SK-N-SH (cell line): ENCODE data around the gene STOML1. TPM values are rescaled to one million over a fixed set of nuclear protein-coding genes. Genes with fewer than 3 reads are reported as not detected.
A peak's percentile ranks its signal among the peaks of the same experiment; 100 is the strongest.

Source experiments
- CTCF ChIA-PET: fragments of 300-600, 350-600 bp; formaldehyde crosslinking; extraction: SDS; loops from one replicate; lab custom pipeline; 2021; lab: Yijun Ruan, JAX
- POLR2A ChIA-PET: fragments of 350-600 bp; sonication (Branson Sonifier 250); formaldehyde crosslinking; extraction: SDS; loops from one replicate; lab custom pipeline; 2020; ENCODE audit warnings: antibody characterized with exemption, inconsistent platforms; lab: Yijun Ruan, JAX
- DNase-seq: peaks from one replicate; pipeline ENCODE4 v3.0.0; 2012
- H2AFZ ChIP-seq: fragments of 200-600 bp; sonication (generic); 2 replicates; pipeline ENCODE4 v1.8.1; 2016; ENCODE audit warnings: antibody characterized with exemption, mild to moderate bottlenecking, low read depth
- H3F3A ChIP-seq: fragments of 200-600 bp; sonication (generic); replicated peaks from 2 replicates; pipeline ENCODE3; 2016; ENCODE audit warnings: antibody characterized with exemption, mild to moderate bottlenecking; ENCODE audit not compliant: insufficient read depth
- H3K27ac ChIP-seq, 2 experiments: fragments of 200-500 bp in 1 of 2; fragments of 200-600 bp in 1 of 2; sonication (Bioruptor generic) in 1 of 2; sonication (generic), shearing (Covaris generic) in 1 of 2; 2 replicates each; pipeline versions ENCODE4 v1.5.1 to v1.6.1; 2014 to 2016; ENCODE audit warnings: low read depth in 2 of 2, inconsistent platforms in 1 of 2, low read length in 1 of 2, mild to moderate bottlenecking in 1 of 2, mixed read lengths in 1 of 2
- H3K27me3 ChIP-seq: fragments of 200-600 bp; sonication (generic), shearing (Covaris generic); 2 replicates; pipeline ENCODE4 v1.6.1; 2016; ENCODE audit warnings: mixed run types; ENCODE audit not compliant: insufficient read depth
- H3K36me3 ChIP-seq, 2 experiments: fragments of 200-500 bp in 1 of 2; fragments of 200-600 bp in 1 of 2; sonication (Bioruptor generic) in 1 of 2; sonication (generic) in 1 of 2; replicated peaks in 1 of 2; 2 replicates each; pipeline versions ENCODE3 to v1.5.1; 2014 to 2016; ENCODE audit warnings: low read length in 1 of 2, mild to moderate bottlenecking in 1 of 2; ENCODE audit not compliant: insufficient read depth in 2 of 2, control insufficient read depth in 1 of 2
- H3K4me1 ChIP-seq, 2 experiments: fragments of 200-500 bp in 1 of 2; fragments of 200-600 bp in 1 of 2; sonication (Bioruptor generic) in 1 of 2; sonication (generic), shearing (Covaris generic) in 1 of 2; 2 replicates each; pipeline versions ENCODE4 v1.5.1 to v1.6.1; 2014 to 2016; ENCODE audit warnings: low read depth in 1 of 2, low read length in 1 of 2, mixed run types in 1 of 2; ENCODE audit not compliant: insufficient read depth in 2 of 2, control insufficient read depth in 1 of 2
- H3K4me2 ChIP-seq: fragments of 200-600 bp; sonication (generic), shearing (Covaris generic); 2 replicates; pipeline ENCODE4 v1.6.1; 2017; ENCODE audit warnings: mixed run types
- H3K4me3 ChIP-seq, 2 experiments: fragments of 200-500 bp in 1 of 2; fragments of 200-600 bp in 1 of 2; sonication (Bioruptor generic) in 1 of 2; sonication (generic), shearing (Covaris generic) in 1 of 2; 2 replicates each; pipeline versions ENCODE4 v1.5.1 to v1.8.1; 2014 to 2016; ENCODE audit warnings: low read depth in 2 of 2, inconsistent platforms in 1 of 2, low read length in 1 of 2, mild to moderate bottlenecking in 1 of 2, mixed read lengths in 1 of 2, moderate library complexity in 1 of 2
- H3K79me2 ChIP-seq: fragments of 200-600 bp; sonication (generic); 2 replicates; pipeline ENCODE4 v1.8.1; 2017; ENCODE audit warnings: mild to moderate bottlenecking; ENCODE audit not compliant: insufficient read depth
- H3K9ac ChIP-seq: fragments of 200-600 bp; sonication (generic); 2 replicates; pipeline ENCODE4 v1.6.1; 2017; ENCODE audit warnings: mixed run types
- H3K9me2 ChIP-seq: fragments of 200-600 bp; sonication (generic); 2 replicates; pipeline ENCODE4 v1.6.1; 2017; ENCODE audit warnings: mixed run types
- H3K9me3 ChIP-seq: fragments of 200-600 bp; sonication (generic); 2 replicates; pipeline ENCODE4 v1.6.1; 2017; ENCODE audit warnings: mixed run types, mild to moderate bottlenecking, moderate library complexity
- H4K20me1 ChIP-seq: fragments of 200-600 bp; sonication (generic); 2 replicates; pipeline ENCODE4 v1.6.1; 2017; ENCODE audit warnings: mild to moderate bottlenecking, mixed run types; ENCODE audit not compliant: insufficient read depth
- CHD2 ChIP-seq: fragments of 150-350 bp; IDR thresholded peaks from 2 replicates; pipeline ENCODE4 v1.6.1; 2018; ENCODE audit warnings: low read length; ENCODE audit not compliant: partially characterized antibody
- FOSL2 ChIP-seq: IDR thresholded peaks from 2 replicates; pipeline ENCODE4 v1.4.0; 2012; ENCODE audit warnings: low read depth, mild to moderate bottlenecking, moderate library complexity, borderline replicate concordance
- FOXM1 ChIP-seq: IDR thresholded peaks from 2 replicates; pipeline ENCODE4 v1.4.0; 2012; ENCODE audit warnings: low read depth, mild to moderate bottlenecking
- IRF3 ChIP-seq: fragments of 150-350 bp; IDR thresholded peaks from 2 replicates; pipeline ENCODE4 v1.6.1; 2016; ENCODE audit warnings: mild to moderate bottlenecking, low read depth, low read length
- MAX ChIP-seq: IDR thresholded peaks from 2 replicates; pipeline ENCODE4 v1.4.0; 2012; ENCODE audit warnings: low read depth
- NRF1 ChIP-seq: IDR thresholded peaks from 2 replicates; pipeline ENCODE4 v1.6.1; 2012; ENCODE audit warnings: low read depth, mild to moderate bottlenecking, low read length
- REST ChIP-seq: IDR thresholded peaks from 2 replicates; pipeline ENCODE4 v1.6.1; 2012; ENCODE audit warnings: mild to moderate bottlenecking, low read depth, low read length, moderate library complexity
- RFX5 ChIP-seq: IDR thresholded peaks from 2 replicates; pipeline ENCODE4 v1.6.1; 2012; ENCODE audit warnings: mild to moderate bottlenecking, improper control_type of control experiment, low read length
- RXRA ChIP-seq: IDR thresholded peaks from 2 replicates; pipeline ENCODE4 v1.4.0; 2012; ENCODE audit warnings: low read depth, mild to moderate bottlenecking, borderline replicate concordance
- SIN3A ChIP-seq: IDR thresholded peaks from 2 replicates; pipeline ENCODE4 v1.6.1; 2012; ENCODE audit warnings: low read depth, mild to moderate bottlenecking, low read length, moderate library complexity, borderline replicate concordance
- WGBS: methylation state at CpG from one replicate; pipeline ENCODE4 v1.1.6; 2017; ENCODE audit warnings: low lambda C conversion rate; 5-methylcytosine and 5-hydroxymethylcytosine counted together
- polyA plus RNA-seq, 3 experiments: library from polyadenylated mRNA; depleted of rRNA; stranded (reverse); fragments of >200 nt; gene quantifications; 2 replicates each; pipeline ENCODE4 v1.2.3, GENCODE V29; 2012

The STOML1 gene
- polyA plus RNA-seq, 1 of the 3 experiments (the other 2 are of a cell fraction): 20.4 TPM

- TF ChIP-seq MAX: peak; percentile 89
Measured at GRCh38 chr15:73956743-73957135, 35.4 kb downstream of the STOML1 start (continued).

- H2AFZ ChIP-seq: peak overlapping the region; percentile 17; the same call in 1 of the 2 replicates
- DNase-seq: no peak
- H3K27me3 ChIP-seq: no peaks in the 10 kb centered on the region
- H3K9me3 ChIP-seq: no peaks in the 10 kb centered on the region
- peak overlapping the region in 1 of 2 experiments; percentile 69; a peak in 2 of 4 replicates for H3K27ac ChIP-seq
- no peak for TF ChIP-seq NRF1
- no peak for TF ChIP-seq RFX5
- no peak for TF ChIP-seq SIN3A
- TF ChIP-seq REST: no peak
- TF ChIP-seq CHD2: no peak
- no peak for TF ChIP-seq FOXM1
- no peak for TF ChIP-seq RXRA
- TF ChIP-seq MAX: no peak
- TF ChIP-seq FOSL2: no peak
- no peak for TF ChIP-seq IRF3
- TF ChIP-seq, all 33 proteins: peak for 0
- Histone ChIP-seq H3K4me2 (peak overlapping the region; percentile 50), H3K9me2 (no peaks in the 10 kb centered on the region), H3K9ac (peak overlapping the region; percentile 43; the same call in 1 of the 2 replicates), H3K36me3 (no peaks in the 10 kb centered on the region), H3F3A (peaks cover 26% of the 10 kb centered on the region), H3K79me2 (no peaks in the 10 kb centered on the region), H3K4me1 (peaks cover 29 to 37% of the 10 kb centered on the region in 2 experiments), H3K4me3 (no peak overlapping the region), H4K20me1 (no peaks in the 10 kb centered on the region)
- POLR2A ChIA-PET: no interaction called here
- CTCF ChIA-PET: interaction anchor here (0.6 to 4.7 kb wide), 8 partner anchors 9 to 365 kb away, joined by 3 to 35 read pairs (median 5); no protein-coding TSS in a partner anchor
- 85% methylated on average over 8 of the region's 12 CpGs for whole genome bisulfite sequencing
Measured at GRCh38 chr15:73955861-73956742, 36.0 kb downstream of the STOML1 start.
